A673 (cell line): ENCODE data around the gene RTN4.

Experiments
- CTCF ChIP-seq: fragments of 300-800, 200-600 bp; sonication (generic); conservative IDR thresholded peaks from 2 replicates; pipeline ENCODE4 v1.5.1; 2017; ENCODE audit warnings: low read depth, mild to moderate bottlenecking, antibody characterized with exemption, low read length, moderate library complexity, mixed read lengths
- EZH2 ChIP-seq: fragments of 200-600 bp; sonication (generic); IDR thresholded peaks from 2 replicates; pipeline ENCODE4 v1.6.1; 2017; ENCODE audit warnings: borderline replicate concordance, low read depth, mild to moderate bottlenecking, mixed read lengths, antibody characterized with exemption, low read length; ENCODE audit not compliant: poor library complexity, severe bottlenecking

GRCh38 chr2:54947646-54948045 is 102.6 kb downstream of the RTN4 start:
- TF ChIP-seq CTCF (no peak), EZH2 (no peak)
